Nephron progenitor cell (in vitro differentiated cells): Measurements from ENCODE around the gene SH3BGRL3.

Source experiments
- DNase-seq: peaks from one replicate; pipeline ENCODE4 v3.0.0; 2021
- H3K27ac Mint-ChIP-seq: 2 replicates; pipeline ENCODE4 v1.8.0; 2021; ENCODE audit warnings: mild to moderate bottlenecking, moderate library complexity, mixed read lengths
- H3K27me3 Mint-ChIP-seq: 2 replicates; pipeline ENCODE4 v1.8.0; 2021; ENCODE audit warnings: mild to moderate bottlenecking, low read depth, mixed read lengths; ENCODE audit not compliant: poor library complexity
- H3K36me3 Mint-ChIP-seq: 2 replicates; pipeline ENCODE4 v1.8.0; 2021; ENCODE audit warnings: low read depth, mixed read lengths
- H3K4me1 Mint-ChIP-seq: 2 replicates; pipeline ENCODE4 v1.8.0; 2021; ENCODE audit warnings: mixed read lengths
- H3K4me3 Mint-ChIP-seq: 2 replicates; pipeline ENCODE4 v1.8.0; 2021; ENCODE audit warnings: mild to moderate bottlenecking, moderate library complexity, mixed read lengths
- H3K9me3 Mint-ChIP-seq: 2 replicates; pipeline ENCODE4 v1.8.0; 2021; ENCODE audit warnings: mild to moderate bottlenecking, moderate library complexity, mixed read lengths
- CTCF ChIP-seq: fragments of 200-600 bp; sonication (generic); IDR thresholded peaks from 2 replicates; pipeline ENCODE4 v1.5.0; 2021; ENCODE audit warnings: antibody characterized with exemption

Gene SH3BGRL3

GRCh38 chr1:26278724-26279455, 996 bp upstream of the SH3BGRL3 start:
- Mint-ChIP-seq H3K4me3 (peak overlapping the region; percentile 85), H3K36me3 (peaks cover 43% of the 10 kb centered on the region), H3K9me3 (no peaks in the 10 kb centered on the region), H3K27me3 (peaks cover 5% of the 10 kb centered on the region), H3K4me1 (peaks cover 76% of the 10 kb centered on the region), H3K27ac (peak overlapping the region; percentile 89)
- no peak for DNase-seq
- TF ChIP-seq CTCF = no peak

GRCh38 chr1:26280333-26281042, 602 bp downstream of the SH3BGRL3 start:
- Mint-ChIP-seq H3K27me3 (peaks cover 5% of the 10 kb centered on the region), H3K4me3 (peak overlapping the region; percentile 85), H3K9me3 (no peaks in the 10 kb centered on the region), H3K36me3 (peaks cover 33% of the 10 kb centered on the region), H3K4me1 (peaks cover 84% of the 10 kb centered on the region), H3K27ac (no peak overlapping the region)
- no peak for TF ChIP-seq CTCF
- DNase-seq = no peak

- Mint-ChIP-seq H3K4me3 (peak overlapping the region; percentile 85), H3K4me1 (peaks cover 76% of the 10 kb centered on the region), H3K27me3 (peaks cover 5% of the 10 kb centered on the region), H3K27ac (peak overlapping the region; percentile 94), H3K9me3 (no peaks in the 10 kb centered on the region), H3K36me3 (peaks cover 24% of the 10 kb centered on the region)
- no peak for DNase-seq
- TF ChIP-seq CTCF = no peak
Measured at GRCh38 chr1:26281091-26281958, 1.4 kb downstream of the SH3BGRL3 start.

- H3K36me3 Mint-ChIP-seq = peaks cover 18% of the 10 kb centered on the region
- H3K27ac Mint-ChIP-seq = peak overlapping the region; percentile 94
- H3K9me3 Mint-ChIP-seq = no peaks in the 10 kb centered on the region
- H3K4me1 Mint-ChIP-seq = peaks cover 72% of the 10 kb centered on the region
- H3K27me3 Mint-ChIP-seq = peaks cover 5% of the 10 kb centered on the region
- TF ChIP-seq CTCF = no peak
- peak; percentile 82 for DNase-seq
- peak overlapping the region; percentile 85 for H3K4me3 Mint-ChIP-seq
Measured at GRCh38 chr1:26281971-26282370, 2.1 kb downstream of the SH3BGRL3 start.

- Mint-ChIP-seq H3K36me3 (peaks cover 13% of the 10 kb centered on the region), H3K4me1 (peaks cover 74% of the 10 kb centered on the region), H3K27ac (no peak overlapping the region), H3K4me3 (peak overlapping the region; percentile 13), H3K9me3 (no peaks in the 10 kb centered on the region), H3K27me3 (peaks cover 5% of the 10 kb centered on the region)
- TF ChIP-seq CTCF = no peak
- no peak for DNase-seq
Measured at GRCh38 chr1:26282401-26282918, 2.6 kb downstream of the SH3BGRL3 start.
